Ramos (cell line): ENCODE results near the gene BTNL3.
"Not testable (repeated sequence)": the region's sequence is repeated elsewhere in the genome, so short reads cannot be mapped to it uniquely, and the experiment has no call there.

Source experiments
- in situ Hi-C: fragments of 300-500 bp; cut with MboI; formaldehyde crosslinking; loops from one replicate; pipeline ENCODE4 v1.14.3; 2022; ENCODE audit warnings: low sequenced_read_pairs; ENCODE audit not compliant: unreplicated experiment

Gene BTNL3

DNA sequence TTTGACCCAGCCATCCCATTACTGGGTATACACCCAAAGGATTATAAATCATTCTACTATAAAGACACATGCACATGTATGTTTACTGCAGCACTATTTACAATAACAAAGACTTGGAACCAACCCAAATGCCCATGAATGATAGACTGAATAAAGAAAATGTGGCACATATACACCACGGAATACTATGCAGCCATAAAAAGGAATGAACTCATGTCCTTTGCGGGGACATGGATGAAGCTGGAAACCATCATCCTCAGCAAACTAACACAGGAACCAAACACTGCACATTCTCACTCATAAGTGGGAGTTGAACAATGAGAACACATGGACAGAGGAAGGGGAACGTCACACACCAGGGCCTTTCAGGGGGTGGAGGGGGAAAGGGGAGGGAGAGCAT is 28.8 kb downstream of the BTNL3 start:
- in situ Hi-C loops: not testable (repeated sequence)

GRCh38 chr5:181020688-181021087 is 32.0 kb downstream of the BTNL3 start:
- in situ Hi-C loops: no loop called here

- in situ Hi-C loops: no loop called here
These were observed 35.8 kb downstream of the BTNL3 start for GRCh38 chr5:181024245-181025064.

DNA sequence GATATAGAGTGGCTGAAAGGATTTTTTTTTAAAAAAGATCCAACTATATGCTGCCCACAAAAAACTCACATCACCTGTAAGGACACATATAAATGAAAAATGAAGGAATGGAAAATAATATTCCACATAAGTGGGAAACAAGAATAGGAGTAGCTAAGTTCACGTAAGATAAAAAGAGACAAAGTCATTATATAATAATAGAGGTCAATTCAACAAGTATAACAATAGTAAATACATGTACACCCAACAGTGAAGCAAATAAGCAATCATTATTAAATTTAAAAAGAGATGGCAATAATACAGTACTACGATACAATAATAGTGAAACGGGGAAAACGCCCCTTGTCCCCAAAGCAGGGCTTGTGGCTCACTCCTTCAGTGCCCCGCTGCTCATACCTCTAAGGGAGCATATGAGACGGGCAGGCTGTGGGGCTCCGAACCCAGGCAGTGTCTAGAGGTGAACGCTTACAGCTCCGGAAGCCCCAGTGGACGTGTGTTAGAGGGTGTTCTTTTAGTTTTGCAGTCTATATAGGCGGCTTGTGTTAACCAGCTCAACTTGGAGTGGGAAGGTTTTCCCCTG is 38.9 kb downstream of the BTNL3 start:
- in situ Hi-C loops: no loop called here

DNA sequence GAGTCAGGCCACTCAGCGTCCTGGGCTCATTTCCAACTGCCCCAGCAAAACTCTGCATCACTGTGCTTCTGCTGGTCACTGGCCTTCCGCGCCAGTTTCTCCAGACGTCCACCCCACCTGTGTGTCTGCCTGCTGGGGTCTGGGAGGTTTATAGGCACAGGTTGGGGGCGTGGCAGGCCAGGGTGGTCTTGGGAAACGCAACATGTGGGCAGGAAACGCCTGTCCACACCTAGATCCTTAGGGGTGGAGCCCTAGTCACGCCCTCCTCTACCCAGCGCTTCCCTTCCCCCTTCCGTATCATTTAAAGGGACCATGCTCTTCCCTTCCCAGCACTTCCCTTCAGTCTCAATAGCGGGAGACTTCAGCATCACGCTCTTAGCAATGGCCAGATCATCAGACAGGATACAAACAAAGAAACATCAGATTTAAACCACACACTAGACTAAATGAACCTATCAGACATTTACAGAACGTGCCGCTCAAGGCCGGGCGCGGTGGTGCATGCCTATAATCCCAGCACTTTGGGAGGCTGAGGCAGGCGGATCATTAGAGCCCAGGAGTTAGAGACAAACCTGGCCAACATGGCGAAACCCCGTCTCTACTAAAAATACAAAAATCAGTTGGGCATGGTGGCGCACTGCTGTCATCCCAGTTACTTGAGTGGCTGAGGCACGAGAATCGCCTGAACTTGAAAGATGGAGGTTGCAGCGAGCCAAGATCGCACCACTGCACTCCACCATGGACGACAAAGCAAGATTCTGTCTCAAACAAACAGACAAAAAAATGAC is 39.6 kb downstream of the BTNL3 start:
- in situ Hi-C loops: no loop called here

- in situ Hi-C loops: no loop called here
These were observed 43.1 kb downstream of the BTNL3 start for GRCh38 chr5:181031716-181032115.

GRCh38 chr5:181035991-181036815 is 47.6 kb downstream of the BTNL3 start:
- in situ Hi-C loops: no loop called here

GRCh38 chr5:181036816-181037364 is 48.2 kb downstream of the BTNL3 start:
- in situ Hi-C loops: no loop called here

DNA sequence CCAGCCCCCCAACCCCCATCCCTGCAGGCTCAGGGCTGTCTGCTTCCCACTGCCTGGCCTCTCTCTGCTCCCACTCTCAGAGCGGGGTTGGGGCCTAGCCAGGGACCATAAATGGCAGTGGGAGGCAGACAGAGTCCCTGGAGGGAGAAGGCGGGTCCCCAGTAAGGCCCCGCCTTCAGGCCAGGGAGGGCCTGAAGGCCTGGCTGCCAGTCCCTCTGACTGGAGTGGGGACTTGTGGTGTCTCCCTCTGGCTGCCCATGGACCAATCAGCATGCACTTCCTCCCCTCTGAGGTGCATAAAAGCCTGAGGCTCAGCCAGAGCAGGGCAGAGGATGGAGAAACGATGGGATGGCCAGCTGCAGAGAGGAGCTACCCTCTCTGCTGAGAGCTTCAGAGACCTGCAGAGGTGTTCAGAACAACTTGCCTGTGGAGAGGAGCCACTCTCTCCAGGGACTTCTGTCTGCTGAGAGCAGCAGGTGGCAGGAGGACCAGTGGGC is 48.8 kb downstream of the BTNL3 start:
- in situ Hi-C loops: no loop called here

DNA sequence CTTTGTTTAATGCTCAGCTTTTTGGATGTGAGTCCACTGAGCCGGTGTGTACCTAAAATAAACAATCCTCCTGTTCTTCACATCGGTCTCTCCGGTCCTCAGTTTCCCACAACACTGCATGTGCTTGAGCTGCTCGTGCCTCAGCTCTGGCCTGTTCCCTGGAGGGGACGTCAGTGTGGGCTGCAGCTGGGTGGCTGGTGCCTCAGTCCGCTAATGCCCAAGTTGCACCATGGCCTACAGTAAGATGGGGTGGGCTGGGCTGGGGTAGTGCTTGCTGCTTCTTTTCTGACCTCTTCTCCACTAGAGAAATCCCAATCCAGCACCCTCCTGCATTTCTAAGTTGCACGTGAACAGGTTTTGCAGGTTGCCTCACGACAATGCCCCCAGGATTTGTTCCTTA is 50.8 kb downstream of the BTNL3 start:
- in situ Hi-C loops: no loop called here

- in situ Hi-C loops: no loop called here
These were observed 51.4 kb downstream of the BTNL3 start, which contains the start of gene BTNL9 for GRCh38 chr5:181039931-181040630. BTNL9 (plus strand) TSS chr5:181040266; CDS start chr5:181045490, 5,224 bp downstream.

DNA sequence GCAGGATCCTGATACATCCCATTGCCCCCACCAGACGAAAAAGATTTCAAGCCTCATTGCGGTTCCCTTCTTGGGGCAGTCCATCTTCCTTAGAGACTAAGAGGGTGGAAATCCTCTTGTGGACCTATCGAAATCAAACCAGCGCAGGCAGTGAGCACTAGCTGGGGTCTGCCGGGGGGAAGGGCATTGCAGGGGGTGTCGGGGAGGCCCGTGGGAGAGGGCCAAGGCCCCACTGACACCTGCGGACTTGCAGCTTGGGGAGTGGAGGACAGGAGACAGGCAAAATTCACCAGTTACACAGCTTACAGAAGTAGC is 51.9 kb downstream of the BTNL3 start:
- in situ Hi-C loops: no loop called here

GRCh38 chr5:181041043-181041442 is 52.4 kb downstream of the BTNL3 start:
- in situ Hi-C loops: no loop called here

- in situ Hi-C loops: no loop called here
These were observed 53.5 kb downstream of the BTNL3 start for GRCh38 chr5:181042036-181042713.

DNA sequence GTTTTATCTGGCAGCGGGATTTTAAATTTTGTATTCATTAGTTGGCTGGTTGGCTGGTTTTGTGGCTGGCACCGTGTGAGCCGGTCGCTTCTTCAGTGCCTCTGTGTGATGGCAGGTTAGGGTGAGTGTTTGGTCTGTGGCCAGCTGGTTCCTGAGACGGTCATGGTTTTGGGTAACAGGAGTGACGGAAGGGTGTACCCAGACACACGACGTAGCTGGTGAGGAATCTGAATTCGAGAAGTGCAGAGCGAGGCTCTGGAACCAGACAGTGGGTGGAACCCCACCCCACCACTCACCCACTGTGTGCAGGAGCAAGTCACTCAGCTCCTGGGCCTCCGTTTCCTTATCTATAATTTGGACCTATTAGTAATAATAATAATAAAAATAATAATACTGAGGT is 54.1 kb downstream of the BTNL3 start:
- in situ Hi-C loops: no loop called here

DNA sequence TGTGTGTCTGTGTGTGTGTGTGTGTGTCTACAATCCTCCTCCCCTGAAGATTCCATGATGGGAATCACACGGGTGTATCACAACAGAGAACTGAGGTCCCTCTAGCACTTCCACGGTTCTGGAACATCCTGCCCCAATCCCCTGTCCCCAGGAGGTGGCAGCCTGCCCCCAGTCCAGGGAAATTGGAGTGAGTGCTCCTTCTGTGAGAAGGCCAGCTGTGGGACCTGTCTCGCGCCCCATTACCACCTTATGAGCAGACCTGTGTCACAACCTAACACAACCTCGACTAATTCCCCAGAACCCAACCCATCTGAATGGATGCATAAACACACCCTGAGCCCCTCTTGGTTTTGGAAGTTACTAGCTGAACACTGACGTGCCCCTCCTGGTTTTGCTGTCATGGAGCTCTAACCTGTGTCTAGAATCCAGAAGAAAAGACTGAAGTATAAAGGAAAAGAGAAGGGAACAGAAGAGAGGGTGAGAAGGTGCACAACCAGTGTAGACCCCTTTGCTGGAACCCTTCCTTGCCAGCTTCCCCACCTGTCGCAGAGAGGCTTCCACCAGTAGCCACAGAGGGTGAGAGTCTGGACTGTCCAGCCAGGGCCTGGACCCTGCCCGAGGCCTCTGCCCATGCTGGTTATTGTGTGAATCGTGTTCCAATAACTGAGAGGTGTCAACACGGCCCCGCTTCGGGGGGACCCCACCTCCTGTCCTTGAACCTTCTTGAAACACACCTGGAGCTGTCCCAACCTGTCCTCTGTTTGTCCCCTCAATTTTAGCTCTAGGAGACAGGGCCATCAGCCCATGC is 54.8 kb downstream of the BTNL3 start:
- in situ Hi-C loops: no loop called here

DNA sequence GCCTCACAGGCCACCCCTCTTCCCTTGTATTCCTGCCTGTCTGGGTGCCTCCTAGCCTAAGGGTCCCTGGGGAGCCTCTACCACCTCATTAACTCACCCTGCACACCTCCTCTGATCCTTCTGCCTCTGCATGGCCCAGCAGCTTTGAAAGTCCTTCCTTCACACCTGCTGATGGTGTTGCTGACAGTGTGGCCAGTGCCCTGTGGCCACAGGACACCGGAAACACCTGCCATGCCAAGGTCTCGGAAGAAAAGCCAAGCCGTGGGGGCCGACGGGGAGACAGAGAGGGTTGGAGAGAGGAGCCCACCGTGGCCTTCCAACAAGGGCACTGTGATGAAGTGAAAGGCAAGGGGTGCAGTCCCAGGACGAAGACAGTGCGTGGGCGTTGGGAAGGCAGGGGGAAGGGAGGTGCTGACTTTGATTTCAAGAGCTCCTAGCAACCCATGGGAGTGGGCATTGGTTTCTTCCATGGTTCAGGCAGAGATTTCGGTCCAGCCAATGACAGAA is 55.5 kb downstream of the BTNL3 start:
- in situ Hi-C loops: no loop called here
